ENCODE results near the gene AP4M1.

AP4M1 gene

DNA sequence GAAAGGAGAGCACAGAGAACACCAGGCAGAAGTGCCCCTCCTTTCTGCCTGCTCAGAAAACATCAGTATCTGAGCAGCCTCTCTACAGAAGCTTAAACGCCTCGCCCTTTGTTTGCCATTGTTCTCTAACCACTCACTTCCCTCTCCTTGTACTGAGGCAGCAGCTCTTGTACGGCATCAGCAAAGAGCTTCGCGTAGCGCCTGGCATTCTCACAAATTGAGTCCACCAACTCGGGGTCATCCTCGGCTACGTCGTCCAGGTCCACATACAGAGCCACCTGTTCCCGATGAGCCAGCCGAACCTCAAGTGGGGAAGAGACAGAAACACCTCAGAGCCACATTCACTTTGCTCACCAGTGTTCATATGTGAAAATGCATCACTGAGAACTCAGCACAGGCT is 2.0 kb upstream of the AP4M1 start:
- H3K9ac ChIP-seq (ENCODE audit: low read depth, low read length), result peak overlapping the region; percentile 99
- H3K36me3 ChIP-seq (ENCODE audit: control insufficient read depth, insufficient read depth, low read length), result peaks cover 60% of the 10 kb centered on the region
- H3K4me1 ChIP-seq (ENCODE audit: control insufficient read depth, insufficient read depth, low read length), result no peaks in the 10 kb centered on the region
- H3K27me3 ChIP-seq (ENCODE audit: control insufficient read depth, insufficient read depth, low read length), result no peaks in the 10 kb centered on the region
- H3K9me3 ChIP-seq (ENCODE audit: control insufficient read depth, insufficient read depth, low read length), result no peaks in the 10 kb centered on the region
- peak overlapping the region; percentile 94 for H3K4me3 ChIP-seq (ENCODE audit: low read depth, low read length)

DNA sequence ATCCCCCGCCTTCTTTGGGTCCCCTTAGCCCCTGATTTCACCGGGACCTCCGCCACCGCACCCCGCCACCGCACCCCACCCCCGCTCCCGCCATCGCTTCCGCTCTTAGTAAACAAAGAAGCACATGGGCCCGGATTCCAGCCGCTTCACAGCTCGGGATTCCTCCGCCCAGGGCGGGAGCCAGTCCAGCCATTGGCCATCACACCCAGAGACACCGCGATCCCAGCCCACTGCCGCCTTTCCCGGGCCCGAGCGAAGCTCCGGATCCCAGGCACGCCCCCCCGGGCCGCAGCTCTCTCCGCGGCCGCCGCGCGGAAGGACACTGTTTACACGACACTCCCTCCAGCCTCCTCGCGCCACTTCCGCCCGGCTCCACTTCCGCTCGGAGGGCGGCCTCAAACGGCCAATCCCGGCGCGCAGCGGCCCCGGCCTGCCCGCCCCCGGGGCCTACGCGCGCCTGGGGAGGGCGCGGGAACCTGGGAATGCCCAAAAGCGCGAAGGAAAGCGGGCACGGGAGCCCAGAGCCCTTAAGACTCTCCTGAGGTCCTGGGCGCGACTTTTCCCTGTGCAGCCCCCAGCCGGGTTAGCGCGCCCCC is 925 bp upstream of the AP4M1 start:
- Histone ChIP-seq H3K4me3 (ENCODE audit: low read depth, low read length) (peak overlapping the region; percentile 94), H3K27me3 (ENCODE audit: control insufficient read depth, insufficient read depth, low read length) (no peaks in the 10 kb centered on the region), H3K9me3 (ENCODE audit: control insufficient read depth, insufficient read depth, low read length) (no peaks in the 10 kb centered on the region), H3K4me1 (ENCODE audit: control insufficient read depth, insufficient read depth, low read length) (no peaks in the 10 kb centered on the region), H3K9ac (ENCODE audit: low read depth, low read length) (peak overlapping the region; percentile 99), H3K36me3 (ENCODE audit: control insufficient read depth, insufficient read depth, low read length) (peaks cover 54% of the 10 kb centered on the region)

GRCh38 chr7:100102950-100103840 is 1.8 kb downstream of the AP4M1 start:
- Histone ChIP-seq H3K36me3 (ENCODE audit: control insufficient read depth, insufficient read depth, low read length) (peaks cover 51% of the 10 kb centered on the region), H3K4me3 (ENCODE audit: low read depth, low read length) (peak overlapping the region; percentile 94), H3K9ac (ENCODE audit: low read depth, low read length) (no peak overlapping the region), H3K9me3 (ENCODE audit: control insufficient read depth, insufficient read depth, low read length) (no peaks in the 10 kb centered on the region), H3K27me3 (ENCODE audit: control insufficient read depth, insufficient read depth, low read length) (no peaks in the 10 kb centered on the region), H3K4me1 (ENCODE audit: control insufficient read depth, insufficient read depth, low read length) (no peaks in the 10 kb centered on the region)

- no peak overlapping the region for H3K9ac ChIP-seq (ENCODE audit: low read depth, low read length)
- H3K27me3 ChIP-seq (ENCODE audit: control insufficient read depth, insufficient read depth, low read length), result no peaks in the 10 kb centered on the region
- no peaks in the 10 kb centered on the region for H3K4me1 ChIP-seq (ENCODE audit: control insufficient read depth, insufficient read depth, low read length)
- H3K36me3 ChIP-seq (ENCODE audit: control insufficient read depth, insufficient read depth, low read length), result peaks cover 42% of the 10 kb centered on the region
- no peaks in the 10 kb centered on the region for H3K9me3 ChIP-seq (ENCODE audit: control insufficient read depth, insufficient read depth, low read length)
- H3K4me3 ChIP-seq (ENCODE audit: low read depth, low read length), result no peak overlapping the region
Measured at GRCh38 chr7:100105534-100105933, 4.1 kb downstream of the AP4M1 start.

- no peaks in the 10 kb centered on the region for H3K9me3 ChIP-seq (ENCODE audit: control insufficient read depth, insufficient read depth, low read length)
- no peak overlapping the region for H3K4me3 ChIP-seq (ENCODE audit: low read depth, low read length)
- H3K27me3 ChIP-seq (ENCODE audit: control insufficient read depth, insufficient read depth, low read length), result no peaks in the 10 kb centered on the region
- no peak overlapping the region for H3K9ac ChIP-seq (ENCODE audit: low read depth, low read length)
- no peaks in the 10 kb centered on the region for H3K4me1 ChIP-seq (ENCODE audit: control insufficient read depth, insufficient read depth, low read length)
- peaks cover 51% of the 10 kb centered on the region for H3K36me3 ChIP-seq (ENCODE audit: control insufficient read depth, insufficient read depth, low read length)
Measured at GRCh38 chr7:100106633-100107032, 5.2 kb downstream of the AP4M1 start.

- peaks cover 56% of the 10 kb centered on the region for H3K36me3 ChIP-seq (ENCODE audit: control insufficient read depth, insufficient read depth, low read length)
Measured at GRCh38 chr7:100107125-100107737, 5.8 kb downstream of the AP4M1 start.

GRCh38 chr7:100107890-100108289 is 6.4 kb downstream of the AP4M1 start:
- peaks cover 62% of the 10 kb centered on the region for H3K36me3 ChIP-seq (ENCODE audit: control insufficient read depth, insufficient read depth, low read length)
- no peak overlapping the region for H3K9ac ChIP-seq (ENCODE audit: low read depth, low read length)
- H3K4me1 ChIP-seq (ENCODE audit: control insufficient read depth, insufficient read depth, low read length), result no peaks in the 10 kb centered on the region
- H3K4me3 ChIP-seq (ENCODE audit: low read depth, low read length), result no peak overlapping the region
- H3K9me3 ChIP-seq (ENCODE audit: control insufficient read depth, insufficient read depth, low read length), result no peaks in the 10 kb centered on the region
- H3K27me3 ChIP-seq (ENCODE audit: control insufficient read depth, insufficient read depth, low read length), result no peaks in the 10 kb centered on the region

More at GRCh38 chr7:100107125-100107737, 5.8 kb downstream of the AP4M1 start:
- H3K9me3 ChIP-seq (ENCODE audit: control insufficient read depth, insufficient read depth, low read length), result no peaks in the 10 kb centered on the region
- H3K9ac ChIP-seq (ENCODE audit: low read depth, low read length), result no peak overlapping the region
- H3K27me3 ChIP-seq (ENCODE audit: control insufficient read depth, insufficient read depth, low read length), result no peaks in the 10 kb centered on the region
- no peak overlapping the region for H3K4me3 ChIP-seq (ENCODE audit: low read depth, low read length)
- no peaks in the 10 kb centered on the region for H3K4me1 ChIP-seq (ENCODE audit: control insufficient read depth, insufficient read depth, low read length)

GRCh38 chr7:100109521-100110163 is 8.2 kb downstream of the AP4M1 start:
- H3K4me3 ChIP-seq (ENCODE audit: low read depth, low read length), result no peak overlapping the region
- H3K36me3 ChIP-seq (ENCODE audit: control insufficient read depth, insufficient read depth, low read length), result peaks cover 65% of the 10 kb centered on the region
- H3K9me3 ChIP-seq (ENCODE audit: control insufficient read depth, insufficient read depth, low read length), result no peaks in the 10 kb centered on the region
- H3K9ac ChIP-seq (ENCODE audit: low read depth, low read length), result no peak overlapping the region
- H3K27me3 ChIP-seq (ENCODE audit: control insufficient read depth, insufficient read depth, low read length), result no peaks in the 10 kb centered on the region
- H3K4me1 ChIP-seq (ENCODE audit: control insufficient read depth, insufficient read depth, low read length), result no peaks in the 10 kb centered on the region

- H3K4me3 ChIP-seq (ENCODE audit: low read depth, low read length), result no peak overlapping the region
- H3K27me3 ChIP-seq (ENCODE audit: control insufficient read depth, insufficient read depth, low read length), result no peaks in the 10 kb centered on the region
- H3K4me1 ChIP-seq (ENCODE audit: control insufficient read depth, insufficient read depth, low read length), result no peaks in the 10 kb centered on the region
- no peak overlapping the region for H3K9ac ChIP-seq (ENCODE audit: low read depth, low read length)
- peaks cover 58% of the 10 kb centered on the region for H3K36me3 ChIP-seq (ENCODE audit: control insufficient read depth, insufficient read depth, low read length)
- no peaks in the 10 kb centered on the region for H3K9me3 ChIP-seq (ENCODE audit: control insufficient read depth, insufficient read depth, low read length)
Measured at GRCh38 chr7:100111156-100111555, 9.7 kb downstream of the AP4M1 start.

GRCh38 chr7:100111914-100112313 is 10.5 kb downstream of the AP4M1 start:
- no peaks in the 10 kb centered on the region for H3K4me1 ChIP-seq (ENCODE audit: control insufficient read depth, insufficient read depth, low read length)
- H3K4me3 ChIP-seq (ENCODE audit: low read depth, low read length), result no peak overlapping the region
- H3K9me3 ChIP-seq (ENCODE audit: control insufficient read depth, insufficient read depth, low read length), result no peaks in the 10 kb centered on the region
- H3K27me3 ChIP-seq (ENCODE audit: control insufficient read depth, insufficient read depth, low read length), result no peaks in the 10 kb centered on the region
- peaks cover 52% of the 10 kb centered on the region for H3K36me3 ChIP-seq (ENCODE audit: control insufficient read depth, insufficient read depth, low read length)
- H3K9ac ChIP-seq (ENCODE audit: low read depth, low read length), result no peak overlapping the region

- no peak overlapping the region for H3K4me3 ChIP-seq (ENCODE audit: low read depth, low read length)
- H3K36me3 ChIP-seq (ENCODE audit: control insufficient read depth, insufficient read depth, low read length), result peaks cover 33% of the 10 kb centered on the region
- no peak overlapping the region for H3K9ac ChIP-seq (ENCODE audit: low read depth, low read length)
Measured at GRCh38 chr7:100115026-100115425, 13.6 kb downstream of the AP4M1 start.

More at GRCh38 chr7:100115026-100115425, 13.6 kb downstream of the AP4M1 start:
- no peaks in the 10 kb centered on the region for H3K9me3 ChIP-seq (ENCODE audit: control insufficient read depth, insufficient read depth, low read length)
- H3K27me3 ChIP-seq (ENCODE audit: control insufficient read depth, insufficient read depth, low read length), result no peaks in the 10 kb centered on the region
- H3K4me1 ChIP-seq (ENCODE audit: control insufficient read depth, insufficient read depth, low read length), result no peaks in the 10 kb centered on the region
